ENCODE results near the gene TCF15. TPM values are rescaled to one million over a fixed set of nuclear protein-coding genes. Genes with fewer than 3 reads are reported as not detected.

TCF15 gene
- total and polyA plus RNA-seq, 10 donors = 0.06 to 0.22 (median 0.21) TPM; not detected in 7

DNA sequence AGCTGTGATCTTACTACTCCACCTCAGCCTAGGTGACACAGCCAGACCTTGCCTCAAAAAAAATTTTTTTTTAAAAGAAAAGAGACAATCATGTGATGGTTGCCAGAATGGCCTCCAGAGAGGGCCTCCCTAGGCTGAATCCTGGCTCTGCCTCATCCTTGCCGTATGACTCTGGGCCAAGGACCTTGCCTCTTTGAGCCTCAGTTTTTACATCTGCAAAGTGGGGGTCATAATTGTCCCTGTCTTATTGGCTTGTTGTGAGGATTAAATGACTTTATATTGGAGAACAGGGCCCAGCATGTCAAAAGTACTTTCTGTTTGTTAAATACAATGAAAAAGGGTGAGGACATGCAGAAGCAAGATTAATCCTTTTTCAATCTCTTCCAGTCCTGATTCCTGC lies 28.5 kb upstream of the TCF15 start:
- H3K4me1 ChIP-seq = peaks cover 0 to 7% (median 5%) of the 10 kb centered on the region in 6 donors
- TF ChIP-seq, protein P1, sequence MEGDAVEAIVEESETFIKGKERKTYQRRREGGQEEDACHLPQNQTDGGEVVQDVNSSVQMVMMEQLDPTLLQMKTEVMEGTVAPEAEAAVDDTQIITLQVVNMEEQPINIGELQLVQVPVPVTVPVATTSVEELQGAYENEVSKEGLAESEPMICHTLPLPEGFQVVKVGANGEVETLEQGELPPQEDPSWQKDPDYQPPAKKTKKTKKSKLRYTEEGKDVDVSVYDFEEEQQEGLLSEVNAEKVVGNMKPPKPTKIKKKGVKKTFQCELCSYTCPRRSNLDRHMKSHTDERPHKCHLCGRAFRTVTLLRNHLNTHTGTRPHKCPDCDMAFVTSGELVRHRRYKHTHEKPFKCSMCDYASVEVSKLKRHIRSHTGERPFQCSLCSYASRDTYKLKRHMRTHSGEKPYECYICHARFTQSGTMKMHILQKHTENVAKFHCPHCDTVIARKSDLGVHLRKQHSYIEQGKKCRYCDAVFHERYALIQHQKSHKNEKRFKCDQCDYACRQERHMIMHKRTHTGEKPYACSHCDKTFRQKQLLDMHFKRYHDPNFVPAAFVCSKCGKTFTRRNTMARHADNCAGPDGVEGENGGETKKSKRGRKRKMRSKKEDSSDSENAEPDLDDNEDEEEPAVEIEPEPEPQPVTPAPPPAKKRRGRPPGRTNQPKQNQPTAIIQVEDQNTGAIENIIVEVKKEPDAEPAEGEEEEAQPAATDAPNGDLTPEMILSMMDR (IDR thresholded peaks at IDR 0.05 in 8 of 11, conservative IDR thresholded peaks at IDR 0.05 in 3 of 11) = no peak
- TF ChIP-seq POLR2A (IDR thresholded peaks at IDR 0.05) (no peak), POLR2AphosphoS5 (IDR thresholded peaks at IDR 0.05) (no peak)
- H3K27me3 ChIP-seq (replicated peaks in 1 of 7) = peaks cover 4 to 63% (median 10%) of the 10 kb centered on the region in 7 donors
- intact Hi-C loops (cut with DNase I; ENCODE audit: low total_unique reads) = no loop called here
- H3K4me3 ChIP-seq = no peak overlapping the region
- no peaks in the 10 kb centered on the region for H3K36me3 ChIP-seq
- no peaks in the 10 kb centered on the region for H3K9me3 ChIP-seq
- no peak for DNase-seq
- no peak overlapping the region for H3K27ac ChIP-seq
- 75 to 88% (median 85%) methylated on average over 1 of the region's 1 CpG for WGBS, 5 donors

DNA sequence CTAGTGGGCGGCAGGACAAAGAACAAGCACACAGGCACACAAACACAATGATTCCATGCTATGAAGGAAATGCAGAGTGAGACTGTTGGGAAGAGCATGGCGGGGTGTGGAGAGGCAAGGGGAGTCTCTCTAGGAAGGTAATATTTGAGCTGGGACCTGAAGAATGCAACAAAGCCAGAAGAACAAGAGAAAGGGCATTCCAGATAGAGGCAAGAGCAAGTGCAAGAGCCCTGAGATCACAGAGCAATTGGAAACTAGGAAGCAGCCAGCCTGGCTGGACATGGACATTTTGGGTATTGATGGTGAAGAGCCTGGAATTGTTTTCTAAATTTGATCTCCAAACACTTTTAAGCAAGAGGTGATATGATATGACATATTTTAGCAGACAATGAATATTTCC lies 27.4 kb upstream of the TCF15 start:
- no peaks in the 10 kb centered on the region for H3K9me3 ChIP-seq
- H3K36me3 ChIP-seq = no peaks in the 10 kb centered on the region
- H3K27ac ChIP-seq = no peak overlapping the region
- H3K4me1 ChIP-seq = peaks cover 0 to 4% (median 2%) of the 10 kb centered on the region in 6 donors
- intact Hi-C loops (cut with DNase I; ENCODE audit: low total_unique reads) = no loop called here
- WGBS, 5 donors = 79 to 95% (median 87%) methylated on average over 2 of the region's 2 CpGs
- peaks cover 1 to 61% (median 3%) of the 10 kb centered on the region in 7 donors for H3K27me3 ChIP-seq (replicated peaks in 1 of 7)
- no peak overlapping the region for H3K4me3 ChIP-seq
- TF ChIP-seq, protein P1 (IDR thresholded peaks at IDR 0.05 in 8 of 11, conservative IDR thresholded peaks at IDR 0.05 in 3 of 11) = no peak
- DNase-seq = no peak

DNA sequence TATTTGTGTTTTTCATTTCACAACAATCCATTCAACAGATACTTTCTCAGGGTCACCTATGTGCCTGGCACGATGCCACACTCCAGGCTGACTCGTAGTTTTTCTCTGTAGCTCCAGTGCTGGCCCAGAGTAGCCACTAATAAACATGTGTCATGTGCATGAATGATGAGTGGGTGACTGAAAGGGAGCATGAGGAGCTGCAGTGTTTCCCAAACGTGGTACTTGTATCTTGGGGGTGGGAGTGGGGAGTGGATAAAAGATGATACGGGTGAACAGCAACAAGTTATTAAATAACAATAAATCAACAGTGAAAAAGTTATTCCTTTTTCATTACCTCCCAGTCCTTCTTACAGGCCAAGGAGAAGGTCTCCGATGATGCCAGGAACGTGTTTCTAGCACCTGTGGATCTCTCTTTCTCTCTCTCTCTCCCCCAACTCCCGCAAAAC lies 25.8 kb upstream of the TCF15 start:
- Histone ChIP-seq H3K4me1 (no peaks in the 10 kb centered on the region), H3K36me3 (no peaks in the 10 kb centered on the region), H3K9me3 (no peaks in the 10 kb centered on the region), H3K4me3 (no peak overlapping the region), H3K27ac (no peak overlapping the region), H3K27me3 (replicated peaks in 1 of 7) (peaks cover 0 to 55% (median 0%) of the 10 kb centered on the region in 7 donors)
- WGBS, 5 donors = 58 to 72% (median 65%) methylated on average over 7 of the region's 7 CpGs
- intact Hi-C loops (cut with DNase I; ENCODE audit: low total_unique reads) = no loop called here
- no peak for DNase-seq
- TF ChIP-seq POLR2A (IDR thresholded peaks at IDR 0.05) = no peak
- TF ChIP-seq, protein P1 (IDR thresholded peaks at IDR 0.05 in 8 of 11, conservative IDR thresholded peaks at IDR 0.05 in 3 of 11) = no peak
- TF ChIP-seq POLR2AphosphoS5 (IDR thresholded peaks at IDR 0.05) = no peak

DNA sequence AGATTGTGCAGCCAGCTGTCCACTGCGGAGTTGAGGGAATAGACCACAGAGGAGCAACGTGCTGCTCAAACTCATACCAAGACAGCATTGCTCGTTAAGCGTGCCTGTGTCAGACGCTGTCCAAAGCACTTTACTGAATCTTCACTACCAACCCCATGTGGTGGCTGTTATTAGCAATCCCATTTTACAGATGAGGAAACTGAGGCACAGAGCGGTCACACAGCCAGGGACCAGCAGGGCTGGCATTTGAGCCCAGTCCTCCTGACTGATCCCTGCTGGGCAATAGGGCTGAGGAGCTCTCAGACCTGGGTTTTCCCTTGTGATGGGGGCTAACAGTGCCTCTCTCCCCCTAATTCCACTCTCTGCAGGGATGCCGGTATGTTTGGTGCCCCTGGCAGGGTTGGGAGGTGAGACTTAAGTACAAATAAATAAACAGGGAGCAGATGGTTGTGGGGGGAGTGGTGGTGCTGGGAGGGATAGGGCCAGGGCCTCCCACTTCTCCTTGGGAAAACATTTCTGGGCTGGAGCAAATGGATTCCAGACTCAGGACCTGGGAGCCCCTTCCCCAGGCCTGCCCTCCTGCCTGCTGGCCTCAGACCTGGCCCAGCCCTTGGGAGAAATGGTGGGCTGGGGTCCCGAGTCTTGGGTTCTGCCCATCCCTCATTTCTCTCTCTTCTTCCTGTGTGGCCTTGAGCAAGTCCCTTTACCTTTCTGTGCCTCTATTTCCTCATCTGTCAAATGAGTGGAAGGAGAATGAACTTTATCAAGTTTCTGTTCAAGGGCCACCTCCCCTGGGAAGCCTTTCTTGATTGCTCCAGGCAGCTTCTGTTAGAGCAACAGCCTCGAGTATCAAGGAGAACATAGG lies 25.2 kb upstream of the TCF15 start:
- Histone ChIP-seq H3K27me3 (replicated peaks in 1 of 7) (peaks cover 0 to 48% (median 0%) of the 10 kb centered on the region in 7 donors), H3K4me1 (no peaks in the 10 kb centered on the region), H3K4me3 (no peak overlapping the region), H3K36me3 (no peaks in the 10 kb centered on the region), H3K27ac (no peak overlapping the region), H3K9me3 (no peaks in the 10 kb centered on the region)
- intact Hi-C loops (cut with DNase I; ENCODE audit: low total_unique reads) = no loop called here
- no peak for DNase-seq
- WGBS, 5 donors = 75 to 85% (median 77%) methylated on average over 9 of the region's 9 CpGs
- TF ChIP-seq, protein P1 (IDR thresholded peaks at IDR 0.05 in 8 of 11, conservative IDR thresholded peaks at IDR 0.05 in 3 of 11) = no peak
- TF ChIP-seq POLR2A (IDR thresholded peaks at IDR 0.05) = no peak
- TF ChIP-seq POLR2AphosphoS5 (IDR thresholded peaks at IDR 0.05) = no peak
